Neural crest cell (in vitro differentiated cells): ENCODE data around the gene CASD1. TPM values are rescaled to one million over a fixed set of nuclear protein-coding genes. Genes with fewer than 3 reads are reported as not detected.

Source experiments
- DNase-seq: peaks from one replicate; pipeline ENCODE4 v3.0.0; 2021; ENCODE audit warnings: low read depth, mixed read lengths, low spot score
- H3K27ac Mint-ChIP-seq: one replicate; pipeline ENCODE4 v1.8.0; 2021; ENCODE audit warnings: mild to moderate bottlenecking, mixed read lengths; ENCODE audit not compliant: unreplicated experiment
- H3K27me3 Mint-ChIP-seq: 2 replicates; pipeline ENCODE4 v1.8.0; 2021; ENCODE audit warnings: low read depth, mild to moderate bottlenecking, mixed read lengths
- H3K36me3 Mint-ChIP-seq: 2 replicates; pipeline ENCODE4 v1.8.0; 2021; ENCODE audit warnings: low read depth, mild to moderate bottlenecking, mixed read lengths
- H3K4me1 Mint-ChIP-seq: 2 replicates; pipeline ENCODE4 v1.8.0; 2021; ENCODE audit warnings: mixed read lengths
- H3K4me3 Mint-ChIP-seq: one replicate; pipeline ENCODE4 v1.8.0; 2021; ENCODE audit warnings: mild to moderate bottlenecking, mixed read lengths
- H3K9me3 Mint-ChIP-seq: 2 replicates; pipeline ENCODE4 v1.8.0; 2021; ENCODE audit warnings: mixed read lengths
- CTCF ChIP-seq: fragments of 200-600 bp; sonication (generic); conservative IDR thresholded peaks from 2 replicates; pipeline ENCODE4 v1.5.0; 2021; ENCODE audit warnings: antibody characterized with exemption, mild to moderate bottlenecking
- total RNA-seq: library from RNA; stranded (reverse); gene quantifications from 2 replicates; pipeline ENCODE4 v1.2.1, GENCODE V29; 2021

CASD1 gene
- total RNA-seq, 1 donor from 2014 or later = 40.2 TPM

GRCh38 chr7:94530109-94530508 lies 20.5 kb downstream of the CASD1 start:
- Mint-ChIP-seq H3K27ac (no peak overlapping the region), H3K9me3 (no peaks in the 10 kb centered on the region), H3K4me3 (no peak overlapping the region), H3K4me1 (no peaks in the 10 kb centered on the region), H3K36me3 (peaks cover 9% of the 10 kb centered on the region), H3K27me3 (no peaks in the 10 kb centered on the region)
- TF ChIP-seq CTCF = no peak
- no peak for DNase-seq

- H3K27me3 Mint-ChIP-seq = no peaks in the 10 kb centered on the region
- no peak overlapping the region for H3K27ac Mint-ChIP-seq
- no peaks in the 10 kb centered on the region for H3K9me3 Mint-ChIP-seq
- no peak overlapping the region for H3K4me3 Mint-ChIP-seq
- H3K4me1 Mint-ChIP-seq = peaks cover 16% of the 10 kb centered on the region
- peaks cover 7% of the 10 kb centered on the region for H3K36me3 Mint-ChIP-seq
- no peak for DNase-seq
- no peak for TF ChIP-seq CTCF
These were observed 23.1 kb downstream of the CASD1 start for GRCh38 chr7:94532676-94533075.

DNA sequence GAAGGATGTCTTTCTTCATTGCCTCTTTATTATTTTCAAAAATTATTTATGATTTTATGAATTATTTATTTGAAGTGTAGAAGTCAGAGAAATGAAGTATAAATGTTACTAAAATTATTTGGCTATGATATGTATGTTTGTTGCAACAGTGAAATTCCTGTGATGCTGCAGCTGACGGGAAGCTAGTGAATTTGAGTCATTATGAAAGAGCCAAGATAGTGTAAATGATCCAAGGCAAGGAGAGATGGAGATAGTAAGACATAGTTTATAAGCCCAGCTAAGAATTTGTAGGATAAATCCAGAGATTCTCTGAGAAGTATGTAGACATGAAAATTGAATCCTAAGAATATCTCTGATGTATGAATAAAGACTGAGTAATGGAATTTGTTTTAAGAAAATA lies 30.8 kb downstream of the CASD1 start:
- H3K36me3 Mint-ChIP-seq = peaks cover 13% of the 10 kb centered on the region
- H3K9me3 Mint-ChIP-seq = no peaks in the 10 kb centered on the region
- H3K27me3 Mint-ChIP-seq = no peaks in the 10 kb centered on the region
- TF ChIP-seq CTCF = no peak
- H3K27ac Mint-ChIP-seq = no peak overlapping the region
- peaks cover 17% of the 10 kb centered on the region for H3K4me1 Mint-ChIP-seq
- no peak overlapping the region for H3K4me3 Mint-ChIP-seq
- no peak for DNase-seq

- no peaks in the 10 kb centered on the region for H3K9me3 Mint-ChIP-seq
- peaks cover 26% of the 10 kb centered on the region for H3K4me1 Mint-ChIP-seq
- no peak for TF ChIP-seq CTCF
- H3K27ac Mint-ChIP-seq = no peak overlapping the region
- H3K27me3 Mint-ChIP-seq = no peaks in the 10 kb centered on the region
- no peak overlapping the region for H3K4me3 Mint-ChIP-seq
- no peak for DNase-seq
- H3K36me3 Mint-ChIP-seq = peaks cover 5% of the 10 kb centered on the region
These were observed 37.5 kb downstream of the CASD1 start for GRCh38 chr7:94547126-94547525.

GRCh38 chr7:94556028-94556427 lies 46.4 kb downstream of the CASD1 start:
- DNase-seq = no peak
- H3K27ac Mint-ChIP-seq = no peak overlapping the region
- H3K36me3 Mint-ChIP-seq = peaks cover 10% of the 10 kb centered on the region
- TF ChIP-seq CTCF = no peak
- no peaks in the 10 kb centered on the region for H3K27me3 Mint-ChIP-seq
- no peak overlapping the region for H3K4me3 Mint-ChIP-seq
- no peaks in the 10 kb centered on the region for H3K9me3 Mint-ChIP-seq
- H3K4me1 Mint-ChIP-seq = peaks cover under 1% of the 10 kb centered on the region

DNA sequence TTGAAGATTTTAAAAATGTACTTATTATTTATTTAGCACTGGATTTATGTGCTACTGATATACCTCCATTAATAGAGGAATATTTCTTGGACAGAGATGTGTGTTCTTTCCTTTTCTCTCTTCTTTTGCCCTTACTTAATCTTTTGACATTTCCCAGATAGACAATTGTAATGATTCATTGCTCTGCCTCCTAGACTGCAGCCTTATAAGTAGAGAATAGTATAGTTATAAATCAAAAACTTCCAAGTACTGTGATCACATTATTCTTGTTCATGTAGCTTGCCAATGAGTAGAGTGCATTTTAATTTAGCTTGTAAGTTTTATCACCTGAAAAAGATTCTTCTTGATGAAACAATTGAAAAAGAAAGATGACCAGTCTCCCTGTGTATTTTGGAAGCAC lies 47.6 kb downstream of the CASD1 start:
- H3K4me1 Mint-ChIP-seq = no peaks in the 10 kb centered on the region
- H3K27me3 Mint-ChIP-seq = no peaks in the 10 kb centered on the region
- no peak overlapping the region for H3K4me3 Mint-ChIP-seq
- DNase-seq = no peak
- peaks cover 10% of the 10 kb centered on the region for H3K36me3 Mint-ChIP-seq
- H3K9me3 Mint-ChIP-seq = no peaks in the 10 kb centered on the region
- TF ChIP-seq CTCF = no peak
- no peak overlapping the region for H3K27ac Mint-ChIP-seq
